ENCODE data around the gene CYP1A1. TPM values are rescaled to one million over a fixed set of nuclear protein-coding genes. Genes with fewer than 3 reads are reported as not detected.

The CYP1A1 gene
- total RNA-seq, 2 experiments from 2014 or later = 1.2 to 2.8 TPM

Other genes starting within 250 kb of the CYP1A1 start
- 10 to 100 TPM; 56.0 to 63.6 TPM for gene ARID3B, start 184.3 kb downstream of the CYP1A1 start, total RNA-seq
- 100 to 1,000 TPM; 120 to 140 TPM for gene CLK3, start 109.7 kb downstream of the CYP1A1 start, total RNA-seq
- gene EDC3, start 29.5 kb downstream of the CYP1A1 start, total RNA-seq = 10 to 100 TPM; 41.8 to 47.7 TPM
- gene CYP1A2, start 23.3 kb upstream of the CYP1A1 start, total RNA-seq = not detected
- 100 to 1,000 TPM; 349 to 369 TPM for gene CSK, start 56.6 kb upstream of the CYP1A1 start, total RNA-seq
- gene LMAN1L, start 87.3 kb upstream of the CYP1A1 start, total RNA-seq = not detected
- gene CPLX3, start 101.1 kb upstream of the CYP1A1 start, total RNA-seq = under 1 TPM in 1 of 2 experiments, not detected in 1; 0.35 TPM
- gene ULK3, start 117.6 kb upstream of the CYP1A1 start, total RNA-seq = 10 to 100 TPM; 48.5 to 58.6 TPM
- gene SCAMP2, start 147.8 kb upstream of the CYP1A1 start, total RNA-seq = 100 to 1,000 TPM; 108 to 115 TPM
- gene MPI, start 164.5 kb upstream of the CYP1A1 start, total RNA-seq = 10 to 100 TPM; 52.8 to 59.0 TPM
- gene FAM219B, start 181.3 kb upstream of the CYP1A1 start, total RNA-seq = 100 to 1,000 TPM in 1 of 2 experiments, 10 to 100 TPM in 1; 95.2 to 119 TPM
- gene COX5A, start 212.5 kb upstream of the CYP1A1 start, total RNA-seq = 100 to 1,000 TPM; 322 to 326 TPM
- 1 to 10 TPM; 6.8 to 7.5 TPM for gene RPP25, start 231.2 kb upstream of the CYP1A1 start, total RNA-seq

Data from activated CD8-positive, alpha-beta memory T cell treated with anti-CD3 and anti-CD28 coated beads, Interleukin-2, amount 10 ng/mL, durations not matched to agents 7 days and 5 days (primary cell).